NCI-H2196 (cell line): ENCODE data around the gene PGAM5.

Experiments
- DNase-seq: peaks from one replicate; lab custom pipeline; 2025; ENCODE audit not compliant: unreplicated experiment; lab: John Stamatoyannopoulos, UW

PGAM5 gene

GRCh38 chr12:132710405-132711079 is at the start of gene PGAM5:
PGAM5 (plus strand) TSS chr12:132710842; CDS start chr12:132710877, 35 bp downstream.
- peak; percentile 91 for DNase-seq

GRCh38 chr12:132660996-132661395 is 49.6 kb upstream of the PGAM5 start:
- no peak for DNase-seq

GRCh38 chr12:132661972-132662371 is 48.7 kb upstream of the PGAM5 start:
- DNase-seq, result no peak

- no peak for DNase-seq
These were observed 47.5 kb upstream of the PGAM5 start for GRCh38 chr12:132662901-132663755.

GRCh38 chr12:132664206-132665148 is 46.2 kb upstream of the PGAM5 start:
- DNase-seq, result no peak

GRCh38 chr12:132665149-132665491 is 45.5 kb upstream of the PGAM5 start:
- no peak for DNase-seq

- no peak for DNase-seq
These were observed 44.8 kb upstream of the PGAM5 start for GRCh38 chr12:132665794-132666193.

GRCh38 chr12:132668191-132669088 is 42.2 kb upstream of the PGAM5 start:
- DNase-seq, result no peak

GRCh38 chr12:132669166-132669879 is 41.3 kb upstream of the PGAM5 start:
- no peak for DNase-seq

- DNase-seq, result no peak
These were observed 38.5 kb upstream of the PGAM5 start for GRCh38 chr12:132672116-132672515.

- DNase-seq, result no peak
These were observed 38.0 kb upstream of the PGAM5 start for GRCh38 chr12:132672678-132673077.

- no peak for DNase-seq
These were observed 37.1 kb upstream of the PGAM5 start for GRCh38 chr12:132673288-132674179.

- no peak for DNase-seq
These were observed 36.1 kb upstream of the PGAM5 start for GRCh38 chr12:132674561-132674960.

- DNase-seq, result no peak
These were observed 34.7 kb upstream of the PGAM5 start for GRCh38 chr12:132675757-132676432.

- no peak for DNase-seq
These were observed 33.1 kb upstream of the PGAM5 start for GRCh38 chr12:132677492-132677891.

- no peak for DNase-seq
These were observed 25.2 kb upstream of the PGAM5 start for GRCh38 chr12:132685400-132685799.

- no peak for DNase-seq
These were observed 23.8 kb upstream of the PGAM5 start for GRCh38 chr12:132686825-132687210.
